HG03095 (cell line): Measurements from ENCODE around the gene ITGA8.
"Not testable (repeated sequence)": the region's sequence is repeated elsewhere in the genome, so short reads cannot be mapped to it uniquely, and the experiment has no call there.

Experiments
- ATAC-seq: cut with Tn5 transposase; IDR thresholded peaks from one replicate; pipeline ENCODE4 v1.9.1; 2021; ENCODE audit warnings: moderate library complexity; ENCODE audit not compliant: unreplicated experiment

ITGA8 gene

DNA sequence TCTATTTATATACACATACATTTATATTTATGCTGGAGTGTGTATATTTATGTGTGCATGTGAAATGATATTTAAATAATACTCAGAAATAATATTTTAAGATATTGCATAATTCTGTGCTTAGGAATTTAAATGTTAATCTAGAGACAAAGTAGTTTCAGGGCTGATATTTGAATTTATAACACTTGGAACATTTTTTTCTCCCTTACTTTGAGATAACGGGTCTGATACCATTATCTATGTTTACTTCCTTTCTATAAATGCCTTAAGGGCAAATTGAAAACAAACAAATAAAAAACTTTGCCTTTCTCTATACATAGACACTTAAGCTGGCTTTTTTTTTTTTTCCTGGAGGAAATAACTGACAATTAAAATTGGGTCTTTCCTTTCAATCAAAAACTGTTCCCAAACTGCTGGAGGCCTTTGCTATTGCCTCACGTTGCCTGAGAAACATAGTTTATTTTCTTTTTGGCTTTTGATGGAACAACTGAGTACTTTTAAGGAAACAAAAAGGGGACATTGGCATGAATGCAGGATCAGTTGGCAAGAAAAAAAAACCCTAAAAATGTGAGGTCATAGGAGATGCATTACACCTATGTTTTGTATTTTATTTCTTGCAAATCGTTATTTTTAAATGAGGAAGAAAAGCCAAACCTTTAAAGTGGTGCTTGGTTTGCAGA is 98.7 kb downstream of the ITGA8 start:
- ATAC-seq, result no peak

- ATAC-seq, result no peak
Observed at GRCh38 chr10:15620337-15620736, 99.4 kb downstream of the ITGA8 start.

DNA sequence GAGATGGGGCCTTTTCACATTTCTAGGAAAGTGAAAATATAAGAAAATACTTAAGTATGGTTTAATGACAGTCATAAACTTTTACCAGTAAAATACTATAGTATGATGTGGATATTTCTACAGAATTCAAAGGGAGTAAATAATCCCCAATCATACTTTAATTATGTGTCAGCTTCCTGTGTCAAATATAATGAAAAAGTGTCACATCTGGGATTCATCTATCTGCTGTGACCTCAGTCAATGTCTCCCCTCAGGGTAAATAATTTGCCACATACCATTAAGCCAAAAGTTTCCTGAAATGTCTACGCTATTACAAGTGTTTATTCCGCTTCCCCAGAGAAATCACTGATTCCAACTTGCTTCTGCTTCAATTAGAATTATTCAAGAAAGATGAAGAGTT is 110.5 kb downstream of the ITGA8 start:
- no peak for ATAC-seq

DNA sequence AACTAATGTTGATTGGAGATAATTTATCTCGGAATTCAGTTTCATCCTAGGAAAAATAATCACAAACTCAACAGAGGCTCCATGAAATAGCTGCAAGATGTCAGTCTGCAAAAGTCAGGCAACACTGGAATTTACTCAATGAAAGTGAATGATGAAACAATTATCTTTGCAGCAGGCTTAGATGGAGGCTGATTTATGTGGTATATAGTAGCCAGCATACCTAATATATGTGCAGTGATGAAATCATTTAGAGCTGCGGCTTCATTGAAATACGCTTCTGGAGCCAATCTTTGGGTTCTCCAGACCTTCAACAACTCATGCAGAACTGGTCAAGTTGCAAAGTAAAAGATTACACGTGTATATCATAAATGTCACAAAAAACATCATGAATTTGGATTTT is 113.3 kb downstream of the ITGA8 start:
- ATAC-seq, result no peak

- no peak for ATAC-seq
Observed at GRCh38 chr10:15605740-15606369, 113.9 kb downstream of the ITGA8 start.

GRCh38 chr10:15603446-15604011 is 116.2 kb downstream of the ITGA8 start:
- ATAC-seq, result no peak

- ATAC-seq, result no peak
Observed at GRCh38 chr10:15601819-15602218, 117.9 kb downstream of the ITGA8 start.

GRCh38 chr10:15595260-15595659 is 124.5 kb downstream of the ITGA8 start:
- ATAC-seq, result no peak

GRCh38 chr10:15591937-15592336 is 127.8 kb downstream of the ITGA8 start:
- ATAC-seq, result no peak

DNA sequence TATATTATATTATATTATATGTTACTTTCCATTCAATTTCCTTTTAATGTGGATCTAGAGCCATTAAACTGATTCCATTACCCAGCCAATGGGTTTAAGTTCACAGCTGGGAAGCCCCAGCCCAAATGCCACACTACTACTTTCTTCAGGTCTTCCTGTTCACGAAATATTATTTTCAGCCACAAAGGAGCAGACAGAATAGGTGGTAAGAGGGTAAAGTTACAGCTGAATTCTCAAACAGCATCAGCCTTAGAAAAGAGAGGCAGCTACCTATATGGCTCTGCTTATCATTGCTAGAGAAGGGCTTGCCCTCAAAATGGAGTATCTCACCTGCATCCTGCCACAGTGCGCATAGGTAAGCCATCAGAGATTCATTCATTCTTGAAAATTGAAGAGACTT is 128.3 kb downstream of the ITGA8 start:
- no peak for ATAC-seq

- no peak for ATAC-seq
Observed at GRCh38 chr10:15588635-15589508, 130.8 kb downstream of the ITGA8 start.

DNA sequence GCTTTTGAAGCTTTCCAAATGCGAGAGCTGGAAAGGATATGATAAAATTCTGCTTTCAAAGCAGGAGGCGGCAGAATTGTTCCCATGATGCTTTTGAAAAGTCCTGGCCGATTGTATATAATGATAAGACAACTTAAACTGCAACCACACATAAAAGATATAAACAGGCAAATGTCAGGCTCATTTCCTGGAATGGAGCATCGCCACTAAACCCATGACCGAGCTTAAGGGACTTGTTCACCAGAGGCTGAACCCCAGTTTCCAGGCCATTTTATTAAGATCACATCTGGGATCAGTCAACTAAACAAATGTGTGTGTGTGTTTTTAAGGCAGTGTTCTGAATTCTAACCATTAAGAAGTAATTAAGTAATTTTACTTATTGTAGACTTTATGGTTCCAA is 131.6 kb downstream of the ITGA8 start:
- ATAC-seq, result no peak

DNA sequence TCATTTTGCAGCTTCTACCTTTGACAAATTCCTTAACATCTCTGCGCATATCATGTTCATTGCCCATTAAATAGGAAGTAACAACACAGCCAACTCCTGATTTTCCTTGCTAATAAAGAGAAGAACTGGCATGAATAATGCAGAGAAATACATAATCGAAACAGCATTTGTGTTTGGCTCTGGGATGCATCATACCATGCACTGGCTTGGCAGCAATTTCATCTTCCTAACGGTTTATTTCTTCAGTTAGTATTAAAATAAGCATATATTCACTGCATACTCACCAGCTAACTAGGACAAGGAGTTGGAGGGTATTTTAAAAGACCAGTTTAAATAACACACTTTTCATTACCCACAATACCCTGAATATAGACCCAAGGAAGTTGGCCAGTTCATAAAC is 132.5 kb downstream of the ITGA8 start:
- no peak for ATAC-seq

- ATAC-seq, result peak; percentile 62
Observed at GRCh38 chr10:15585303-15585715, 134.4 kb downstream of the ITGA8 start.

- ATAC-seq, result not testable (repeated sequence)
Observed at GRCh38 chr10:15582972-15583371, 136.8 kb downstream of the ITGA8 start.

DNA sequence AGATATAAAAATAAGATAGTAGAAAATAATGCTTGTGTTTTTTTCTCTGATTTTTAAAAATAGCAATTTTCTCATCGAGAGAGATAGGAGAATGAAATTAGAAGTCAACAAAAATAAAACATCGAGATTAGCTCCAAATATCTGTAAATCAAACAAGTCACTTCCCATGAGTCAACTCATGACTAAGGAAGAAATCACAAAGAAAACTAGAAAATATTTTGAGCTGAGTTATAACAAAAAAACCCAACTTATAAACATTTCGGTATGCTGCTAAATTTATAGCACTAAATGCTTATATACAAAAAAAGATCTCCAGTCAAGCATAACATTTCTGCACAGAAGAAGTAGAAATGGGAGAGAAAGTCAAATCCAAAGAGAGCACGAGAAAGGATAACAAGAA is 140.1 kb downstream of the ITGA8 start:
- ATAC-seq, result no peak

GRCh38 chr10:15572531-15573045 is 147.1 kb downstream of the ITGA8 start:
- no peak for ATAC-seq

DNA sequence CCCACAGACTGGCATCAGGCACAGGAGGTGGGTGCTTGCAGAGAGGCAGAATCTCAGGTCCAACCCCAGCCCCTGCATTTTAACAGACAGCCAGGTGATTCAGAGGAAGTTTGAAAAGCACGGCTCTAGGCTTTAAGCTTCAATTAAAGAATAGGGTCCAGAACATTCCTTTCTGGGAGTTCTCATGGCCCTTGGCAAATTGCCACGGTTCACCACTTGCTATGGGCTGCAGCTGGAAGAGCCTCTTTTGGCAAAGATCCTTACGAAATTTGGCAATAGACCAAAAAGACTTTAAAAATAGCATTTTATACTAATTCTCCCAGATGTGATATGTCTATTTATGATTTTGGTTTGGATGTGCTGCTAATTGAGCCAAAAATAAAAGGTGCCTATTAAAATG is 148.1 kb downstream of the ITGA8 start:
- ATAC-seq, result no peak

- no peak for ATAC-seq
Observed at GRCh38 chr10:15570738-15571339, 148.9 kb downstream of the ITGA8 start.

DNA sequence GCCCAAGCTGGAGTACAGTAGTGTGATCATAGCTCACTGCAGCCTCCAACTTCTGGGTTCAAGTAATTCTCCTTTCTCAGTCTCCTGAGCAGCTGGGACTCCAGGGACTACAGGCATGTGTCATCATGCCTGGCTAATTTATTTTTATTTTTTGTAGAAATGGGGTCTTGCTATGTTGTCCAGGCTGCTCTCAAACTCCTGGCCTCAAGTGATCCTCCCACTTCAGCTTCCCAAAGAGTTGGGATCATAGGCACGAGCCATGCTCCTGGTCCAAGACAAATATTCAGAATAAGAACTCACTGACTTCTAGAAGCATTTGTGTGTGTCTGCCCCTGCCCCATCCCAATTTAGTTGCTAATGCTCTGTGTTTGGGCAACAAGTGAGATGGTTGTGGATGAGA is 151.8 kb downstream of the ITGA8 start:
- no peak for ATAC-seq

GRCh38 chr10:15563246-15563645 is 156.5 kb downstream of the ITGA8 start:
- ATAC-seq, result no peak
